Breast epithelium (tissue), 3 donors: ENCODE measurements around the gene CD8B.

Source experiments
- POLR2A ChIP-seq: fragments of 450-650 bp; IDR thresholded peaks from one replicate; pipeline ENCODE4 v1.6.1; 2016; ENCODE audit warnings: antibody characterized with exemption, mild to moderate bottlenecking, moderate library complexity
- TF ChIP-seq, protein P1 (sequence below), 3 donors: fragments of 450-650 bp; IDR thresholded peaks; one replicate each; pipeline ENCODE4 v1.5.1; 2016 to 2017; ENCODE audit warnings: antibody characterized with exemption in 3 of 3, mild to moderate bottlenecking in 3 of 3, moderate library complexity in 3 of 3

DNA sequence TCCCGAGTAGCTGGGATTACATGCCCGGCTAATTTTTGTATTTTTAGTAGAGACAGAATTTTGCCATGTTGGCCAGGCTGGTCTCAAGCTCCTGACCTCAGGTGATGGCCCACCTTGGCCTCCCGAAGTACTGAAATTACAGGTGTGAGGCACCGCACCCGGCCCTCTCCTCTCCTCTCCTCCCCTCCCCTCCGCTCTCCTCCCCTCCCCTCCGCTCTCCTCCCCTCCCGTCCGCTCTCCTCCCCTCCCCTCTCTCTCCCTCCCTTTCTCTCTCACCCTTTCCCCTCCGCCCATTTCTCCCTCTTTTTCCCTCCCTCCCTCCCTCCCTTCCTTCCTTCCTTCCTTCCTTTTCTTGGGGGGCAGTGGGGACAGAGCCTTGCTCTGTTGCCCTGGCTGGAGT, 28.4 kb downstream of the CD8B start:
- TF ChIP-seq, protein P1, sequence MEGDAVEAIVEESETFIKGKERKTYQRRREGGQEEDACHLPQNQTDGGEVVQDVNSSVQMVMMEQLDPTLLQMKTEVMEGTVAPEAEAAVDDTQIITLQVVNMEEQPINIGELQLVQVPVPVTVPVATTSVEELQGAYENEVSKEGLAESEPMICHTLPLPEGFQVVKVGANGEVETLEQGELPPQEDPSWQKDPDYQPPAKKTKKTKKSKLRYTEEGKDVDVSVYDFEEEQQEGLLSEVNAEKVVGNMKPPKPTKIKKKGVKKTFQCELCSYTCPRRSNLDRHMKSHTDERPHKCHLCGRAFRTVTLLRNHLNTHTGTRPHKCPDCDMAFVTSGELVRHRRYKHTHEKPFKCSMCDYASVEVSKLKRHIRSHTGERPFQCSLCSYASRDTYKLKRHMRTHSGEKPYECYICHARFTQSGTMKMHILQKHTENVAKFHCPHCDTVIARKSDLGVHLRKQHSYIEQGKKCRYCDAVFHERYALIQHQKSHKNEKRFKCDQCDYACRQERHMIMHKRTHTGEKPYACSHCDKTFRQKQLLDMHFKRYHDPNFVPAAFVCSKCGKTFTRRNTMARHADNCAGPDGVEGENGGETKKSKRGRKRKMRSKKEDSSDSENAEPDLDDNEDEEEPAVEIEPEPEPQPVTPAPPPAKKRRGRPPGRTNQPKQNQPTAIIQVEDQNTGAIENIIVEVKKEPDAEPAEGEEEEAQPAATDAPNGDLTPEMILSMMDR (IDR thresholded peaks at IDR 0.05), result no peak
- no peak for TF ChIP-seq POLR2A
